Measurements from ENCODE around the gene CRB2. TPM values are rescaled to one million over a fixed set of nuclear protein-coding genes. Genes with fewer than 3 reads are reported as not detected.

The CRB2 gene
- polyA plus RNA-seq, 4 donors, result 0.06 to 0.47 TPM; not detected in 2

- WGBS, 3 donors, result 95% methylated on average over 10 of the region's 10 CpGs
- Histone ChIP-seq H3K36me3 (ENCODE audit: control insufficient read depth in 3 of 3, insufficient read depth in 2 of 3, low read depth in 1 of 3, low read length in 3 of 3) (peaks cover 0 to 75% (median 0%) of the 10 kb centered on the region in 3 donors), H3K27ac (ENCODE audit: low read depth in 1 of 3, low read length in 2 of 3) (no peak overlapping the region), H3K4me3 (ENCODE audit: low read depth in 1 of 3, low read length in 3 of 3) (no peak overlapping the region), H3K27me3 (ENCODE audit: control insufficient read depth in 3 of 3, insufficient read depth in 3 of 3, low read length in 3 of 3) (no peaks in the 10 kb centered on the region), H3K9me3 (ENCODE audit: control insufficient read depth in 2 of 2, insufficient read depth in 1 of 2, low read depth in 1 of 2, low read length in 1 of 2) (no peaks in the 10 kb centered on the region), H3K4me1 (ENCODE audit: control insufficient read depth in 3 of 3, insufficient read depth in 2 of 3, low read depth in 1 of 3, low read length in 2 of 3) (no peaks in the 10 kb centered on the region)
- DNase-seq (no peak), FAIRE-seq (no peak)
Measured at GRCh38 chr9:123411191-123411590, 55.2 kb downstream of the CRB2 start.

- 94 to 95% (median 94%) methylated on average over 11 of the region's 11 CpGs for WGBS, 3 donors
Measured at GRCh38 chr9:123411636-123412035, 55.6 kb downstream of the CRB2 start.

GRCh38 chr9:123412171-123412820 lies 56.3 kb downstream of the CRB2 start:
- Histone ChIP-seq H3K36me3 (ENCODE audit: control insufficient read depth in 3 of 3, insufficient read depth in 2 of 3, low read depth in 1 of 3, low read length in 3 of 3) (peaks cover 0 to 71% (median 0%) of the 10 kb centered on the region in 3 donors), H3K27ac (ENCODE audit: low read depth in 1 of 3, low read length in 2 of 3) (no peak overlapping the region), H3K4me1 (ENCODE audit: control insufficient read depth in 3 of 3, insufficient read depth in 2 of 3, low read depth in 1 of 3, low read length in 2 of 3) (no peaks in the 10 kb centered on the region), H3K9me3 (ENCODE audit: control insufficient read depth in 2 of 2, insufficient read depth in 1 of 2, low read depth in 1 of 2, low read length in 1 of 2) (no peaks in the 10 kb centered on the region), H3K27me3 (ENCODE audit: control insufficient read depth in 3 of 3, insufficient read depth in 3 of 3, low read length in 3 of 3) (no peaks in the 10 kb centered on the region), H3K4me3 (ENCODE audit: low read depth in 1 of 3, low read length in 3 of 3) (no peak overlapping the region)
- WGBS, 3 donors, result 90 to 95% (median 94%) methylated on average over 18 of the region's 18 CpGs
- FAIRE-seq (no peak), DNase-seq (no peak)

More at GRCh38 chr9:123411636-123412035, 55.6 kb downstream of the CRB2 start:
- no peak for DNase-seq
- Histone ChIP-seq H3K4me3 (ENCODE audit: low read depth in 1 of 3, low read length in 3 of 3) (no peak overlapping the region), H3K27me3 (ENCODE audit: control insufficient read depth in 3 of 3, insufficient read depth in 3 of 3, low read length in 3 of 3) (no peaks in the 10 kb centered on the region), H3K4me1 (ENCODE audit: control insufficient read depth in 3 of 3, insufficient read depth in 2 of 3, low read depth in 1 of 3, low read length in 2 of 3) (no peaks in the 10 kb centered on the region), H3K27ac (ENCODE audit: low read depth in 1 of 3, low read length in 2 of 3) (no peak overlapping the region), H3K36me3 (ENCODE audit: control insufficient read depth in 3 of 3, insufficient read depth in 2 of 3, low read depth in 1 of 3, low read length in 3 of 3) (peaks cover 0 to 75% (median 0%) of the 10 kb centered on the region in 3 donors), H3K9me3 (ENCODE audit: control insufficient read depth in 2 of 2, insufficient read depth in 1 of 2, low read depth in 1 of 2, low read length in 1 of 2) (no peaks in the 10 kb centered on the region)
- FAIRE-seq, result no peak

GRCh38 chr9:123414204-123414603 lies 58.2 kb downstream of the CRB2 start:
- Histone ChIP-seq H3K27ac (ENCODE audit: low read depth in 1 of 3, low read length in 2 of 3) (no peak overlapping the region), H3K4me3 (ENCODE audit: low read depth in 1 of 3, low read length in 3 of 3) (no peak overlapping the region), H3K27me3 (ENCODE audit: control insufficient read depth in 3 of 3, insufficient read depth in 3 of 3, low read length in 3 of 3) (no peaks in the 10 kb centered on the region), H3K36me3 (ENCODE audit: control insufficient read depth in 3 of 3, insufficient read depth in 2 of 3, low read depth in 1 of 3, low read length in 3 of 3) (peaks cover 0 to 70% (median 0%) of the 10 kb centered on the region in 3 donors), H3K4me1 (ENCODE audit: control insufficient read depth in 3 of 3, insufficient read depth in 2 of 3, low read depth in 1 of 3, low read length in 2 of 3) (no peaks in the 10 kb centered on the region), H3K9me3 (ENCODE audit: control insufficient read depth in 2 of 2, insufficient read depth in 1 of 2, low read depth in 1 of 2, low read length in 1 of 2) (no peaks in the 10 kb centered on the region)
- no peak for DNase-seq
- 92 to 97% (median 96%) methylated on average over 7 of the region's 7 CpGs for WGBS, 3 donors
- no peak for FAIRE-seq

GRCh38 chr9:123414936-123415930 lies 59.2 kb downstream of the CRB2 start:
- FAIRE-seq, result no peak
- no peak overlapping the region for H3K27ac ChIP-seq (ENCODE audit: low read depth in 1 of 3, low read length in 2 of 3)
- no peaks in the 10 kb centered on the region for H3K9me3 ChIP-seq (ENCODE audit: control insufficient read depth in 2 of 2, insufficient read depth in 1 of 2, low read depth in 1 of 2, low read length in 1 of 2)

GRCh38 chr9:123416176-123416575 lies 60.2 kb downstream of the CRB2 start:
- DNase-seq, result no peak
- peaks cover 4 to 75% (median 6%) of the 10 kb centered on the region in 3 donors for H3K36me3 ChIP-seq (ENCODE audit: control insufficient read depth in 3 of 3, insufficient read depth in 2 of 3, low read depth in 1 of 3, low read length in 3 of 3)
- H3K9me3 ChIP-seq (ENCODE audit: control insufficient read depth in 2 of 2, insufficient read depth in 1 of 2, low read depth in 1 of 2, low read length in 1 of 2), result no peaks in the 10 kb centered on the region
- H3K4me3 ChIP-seq (ENCODE audit: low read depth in 1 of 3, low read length in 3 of 3), result no peak overlapping the region
- 82 to 93% (median 91%) methylated on average over 8 of the region's 8 CpGs for WGBS, 3 donors
- FAIRE-seq, result no peak
- no peak overlapping the region for H3K27ac ChIP-seq (ENCODE audit: low read depth in 1 of 3, low read length in 2 of 3)
- no peaks in the 10 kb centered on the region for H3K4me1 ChIP-seq (ENCODE audit: control insufficient read depth in 3 of 3, insufficient read depth in 2 of 3, low read depth in 1 of 3, low read length in 2 of 3)
- no peaks in the 10 kb centered on the region for H3K27me3 ChIP-seq (ENCODE audit: control insufficient read depth in 3 of 3, insufficient read depth in 3 of 3, low read length in 3 of 3)

More at GRCh38 chr9:123414936-123415930, 59.2 kb downstream of the CRB2 start:
- H3K4me1 ChIP-seq (ENCODE audit: control insufficient read depth in 3 of 3, insufficient read depth in 2 of 3, low read depth in 1 of 3, low read length in 2 of 3), result no peaks in the 10 kb centered on the region
- no peak for DNase-seq
- H3K4me3 ChIP-seq (ENCODE audit: low read depth in 1 of 3, low read length in 3 of 3), result no peak overlapping the region
- WGBS, 3 donors, result 87 to 91% (median 87%) methylated on average over 23 of the region's 23 CpGs
- H3K36me3 ChIP-seq (ENCODE audit: control insufficient read depth in 3 of 3, insufficient read depth in 2 of 3, low read depth in 1 of 3, low read length in 3 of 3), result peaks cover 0 to 76% (median 6%) of the 10 kb centered on the region in 3 donors
- H3K27me3 ChIP-seq (ENCODE audit: control insufficient read depth in 3 of 3, insufficient read depth in 3 of 3, low read length in 3 of 3), result no peaks in the 10 kb centered on the region

- no peaks in the 10 kb centered on the region for H3K4me1 ChIP-seq (ENCODE audit: control insufficient read depth in 3 of 3, insufficient read depth in 2 of 3, low read depth in 1 of 3, low read length in 2 of 3)
- no peaks in the 10 kb centered on the region for H3K27me3 ChIP-seq (ENCODE audit: control insufficient read depth in 3 of 3, insufficient read depth in 3 of 3, low read length in 3 of 3)
- no peak overlapping the region for H3K27ac ChIP-seq (ENCODE audit: low read depth in 1 of 3, low read length in 2 of 3)
- H3K9me3 ChIP-seq (ENCODE audit: control insufficient read depth in 2 of 2, insufficient read depth in 1 of 2, low read depth in 1 of 2, low read length in 1 of 2), result no peaks in the 10 kb centered on the region
- DNase-seq, result no peak
- WGBS, 3 donors, result 95 to 97% (median 96%) methylated on average over 5 of the region's 5 CpGs
- H3K36me3 ChIP-seq (ENCODE audit: control insufficient read depth in 3 of 3, insufficient read depth in 2 of 3, low read depth in 1 of 3, low read length in 3 of 3), result peaks cover 5 to 74% (median 6%) of the 10 kb centered on the region in 3 donors
- H3K4me3 ChIP-seq (ENCODE audit: low read depth in 1 of 3, low read length in 3 of 3), result no peak overlapping the region
- no peak for FAIRE-seq
Measured at GRCh38 chr9:123417289-123418051, 61.5 kb downstream of the CRB2 start.

GRCh38 chr9:123418052-123418430 lies 62.0 kb downstream of the CRB2 start:
- peaks cover 5 to 76% (median 6%) of the 10 kb centered on the region in 3 donors for H3K36me3 ChIP-seq (ENCODE audit: control insufficient read depth in 3 of 3, insufficient read depth in 2 of 3, low read depth in 1 of 3, low read length in 3 of 3)
- H3K4me1 ChIP-seq (ENCODE audit: control insufficient read depth in 3 of 3, insufficient read depth in 2 of 3, low read depth in 1 of 3, low read length in 2 of 3), result no peaks in the 10 kb centered on the region
- DNase-seq (no peak), FAIRE-seq (no peak)
- no peaks in the 10 kb centered on the region for H3K9me3 ChIP-seq (ENCODE audit: control insufficient read depth in 2 of 2, insufficient read depth in 1 of 2, low read depth in 1 of 2, low read length in 1 of 2)
- no peak overlapping the region for H3K27ac ChIP-seq (ENCODE audit: low read depth in 1 of 3, low read length in 2 of 3)
- no peak overlapping the region for H3K4me3 ChIP-seq (ENCODE audit: low read depth in 1 of 3, low read length in 3 of 3)
- 92 to 95% (median 95%) methylated on average over 5 of the region's 5 CpGs for WGBS, 3 donors
- H3K27me3 ChIP-seq (ENCODE audit: control insufficient read depth in 3 of 3, insufficient read depth in 3 of 3, low read length in 3 of 3), result no peaks in the 10 kb centered on the region

Data from small intestine (tissue), 7 donors.